Glutamatergic neuron (in vitro differentiated cells): ENCODE measurements around the gene RAB31. TPM values are rescaled to one million over a fixed set of nuclear protein-coding genes. Genes with fewer than 3 reads are reported as not detected.

Experiments used
- DNase-seq: peaks from one replicate; pipeline ENCODE4 v3.0.0; 2022
- H3K27ac Mint-ChIP-seq: one replicate; pipeline ENCODE4 v1.8.0; 2020; ENCODE audit warnings: mild to moderate bottlenecking, mixed read lengths, inconsistent platforms; ENCODE audit not compliant: unreplicated experiment
- H3K27me3 Mint-ChIP-seq: one replicate; pipeline ENCODE4 v1.8.0; 2020; ENCODE audit warnings: mild to moderate bottlenecking, moderate library complexity, mixed read lengths, inconsistent platforms; ENCODE audit not compliant: unreplicated experiment
- H3K36me3 Mint-ChIP-seq: one replicate; pipeline ENCODE4 v1.8.0; 2020; ENCODE audit warnings: mild to moderate bottlenecking, mixed read lengths, inconsistent platforms; ENCODE audit not compliant: unreplicated experiment
- H3K4me1 Mint-ChIP-seq: one replicate; pipeline ENCODE4 v1.8.0; 2020; ENCODE audit warnings: mild to moderate bottlenecking, low read depth, mixed read lengths, inconsistent platforms; ENCODE audit not compliant: unreplicated experiment
- H3K4me3 Mint-ChIP-seq: one replicate; pipeline ENCODE4 v1.8.0; 2020; ENCODE audit warnings: mild to moderate bottlenecking, mixed read lengths, inconsistent platforms; ENCODE audit not compliant: unreplicated experiment
- H3K9me3 Mint-ChIP-seq: one replicate; pipeline ENCODE4 v1.8.0; 2020; ENCODE audit warnings: mild to moderate bottlenecking, moderate library complexity, mixed read lengths, inconsistent platforms; ENCODE audit not compliant: unreplicated experiment
- CTCF ChIP-seq: fragments of 200-600 bp; sonication (generic); IDR thresholded peaks from one replicate; pipeline ENCODE4 v1.5.0; 2021; ENCODE audit not compliant: partially characterized antibody, unreplicated experiment
- total RNA-seq: library from RNA; stranded (reverse); fragmentation: NEBNext Ultra II Directional; extraction: Animal tissue kit (Norgen Biotek cat#: 25700); gene quantifications from one replicate; pipeline ENCODE4 v1.2.1, GENCODE V29; 2021; ENCODE audit not compliant: unreplicated experiment

The RAB31 gene
- total RNA-seq, 1 donor from 2014 or later: 4.1 TPM

- Mint-ChIP-seq H3K27me3 (peaks cover 4% of the 10 kb centered on the region), H3K36me3 (no peaks in the 10 kb centered on the region), H3K27ac (no peak overlapping the region), H3K9me3 (no peaks in the 10 kb centered on the region), H3K4me3 (no peak overlapping the region), H3K4me1 (peaks cover 4% of the 10 kb centered on the region)
- no peak for TF ChIP-seq CTCF
- DNase-seq: no peak
These were observed 27.8 kb downstream of the RAB31 start for GRCh38 chr18:9735879-9736278.

- Mint-ChIP-seq H3K36me3 (no peaks in the 10 kb centered on the region), H3K9me3 (no peaks in the 10 kb centered on the region), H3K4me1 (peaks cover 4% of the 10 kb centered on the region), H3K27me3 (peaks cover 4% of the 10 kb centered on the region), H3K4me3 (no peak overlapping the region), H3K27ac (no peak overlapping the region)
- no peak for DNase-seq
- no peak for TF ChIP-seq CTCF
These were observed 28.3 kb downstream of the RAB31 start for GRCh38 chr18:9736286-9736835.

GRCh38 chr18:9737006-9737405 is 28.9 kb downstream of the RAB31 start:
- H3K36me3 Mint-ChIP-seq: no peaks in the 10 kb centered on the region
- TF ChIP-seq CTCF: no peak
- no peak overlapping the region for H3K4me3 Mint-ChIP-seq
- H3K9me3 Mint-ChIP-seq: no peaks in the 10 kb centered on the region
- DNase-seq: no peak
- peaks cover 7% of the 10 kb centered on the region for H3K4me1 Mint-ChIP-seq
- H3K27me3 Mint-ChIP-seq: peaks cover 4% of the 10 kb centered on the region
- H3K27ac Mint-ChIP-seq: no peak overlapping the region

- H3K27ac Mint-ChIP-seq: no peak overlapping the region
- H3K9me3 Mint-ChIP-seq: no peaks in the 10 kb centered on the region
- no peak for TF ChIP-seq CTCF
- peak; percentile 56 for DNase-seq
- H3K36me3 Mint-ChIP-seq: no peaks in the 10 kb centered on the region
- peaks cover 13% of the 10 kb centered on the region for H3K4me1 Mint-ChIP-seq
- H3K27me3 Mint-ChIP-seq: peaks cover 4% of the 10 kb centered on the region
- no peak overlapping the region for H3K4me3 Mint-ChIP-seq
These were observed 29.5 kb downstream of the RAB31 start for GRCh38 chr18:9737472-9738121.

DNA sequence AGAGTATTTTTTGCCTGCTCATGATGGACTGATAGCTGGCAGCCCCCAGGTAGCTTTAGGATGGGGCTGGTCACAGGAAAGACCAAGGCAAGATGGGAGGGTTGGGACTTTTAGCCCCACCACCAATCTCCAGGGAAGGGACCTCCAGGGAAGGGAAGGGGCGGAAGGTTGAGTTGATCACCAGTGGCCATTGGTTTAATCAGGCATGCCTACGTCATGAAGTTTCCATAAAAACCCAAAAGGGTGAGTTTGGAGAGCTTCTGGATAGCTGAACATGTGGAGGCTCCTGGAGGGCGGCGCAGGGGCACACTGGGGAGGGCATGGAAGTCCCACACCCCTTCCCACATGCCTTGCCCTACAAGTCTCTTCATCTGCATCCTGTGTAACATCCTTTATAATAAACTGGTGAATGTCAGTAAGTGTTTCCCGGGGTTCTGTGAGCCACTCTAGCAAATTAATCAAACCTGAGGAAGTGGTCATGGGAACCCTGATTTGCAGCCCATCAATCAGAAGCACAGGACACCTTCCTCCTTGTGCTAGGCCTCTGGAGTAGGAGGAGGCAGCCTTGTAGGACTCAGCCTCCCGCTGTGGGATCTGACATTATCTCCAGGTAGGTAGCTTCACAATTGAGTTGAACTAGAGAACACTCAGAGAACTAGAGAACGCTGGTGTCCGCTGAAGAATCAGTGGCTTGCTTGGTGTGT is 30.3 kb downstream of the RAB31 start:
- Mint-ChIP-seq H3K27ac (no peak overlapping the region), H3K4me1 (peaks cover 15% of the 10 kb centered on the region), H3K27me3 (peaks cover 4% of the 10 kb centered on the region), H3K36me3 (no peaks in the 10 kb centered on the region), H3K9me3 (no peaks in the 10 kb centered on the region), H3K4me3 (no peak overlapping the region)
- TF ChIP-seq CTCF: no peak
- no peak for DNase-seq
